Activated CD4-positive, alpha-beta T cell treated with anti-CD3 and anti-CD28 coated beads for 1 hour (primary cell): Measurements from ENCODE around the gene ANXA3.
"Not testable (repeated sequence)": the region's sequence is repeated elsewhere in the genome, so short reads cannot be mapped to it uniquely, and the experiment has no call there.

ENCODE experiments used
- DNase-seq: peaks from one replicate; pipeline ENCODE4 v3.0.0-alpha.2; 2020

The ANXA3 gene

GRCh38 chr4:78581618-78582017, 30.0 kb downstream of the ANXA3 start:
- DNase-seq: no peak

DNA sequence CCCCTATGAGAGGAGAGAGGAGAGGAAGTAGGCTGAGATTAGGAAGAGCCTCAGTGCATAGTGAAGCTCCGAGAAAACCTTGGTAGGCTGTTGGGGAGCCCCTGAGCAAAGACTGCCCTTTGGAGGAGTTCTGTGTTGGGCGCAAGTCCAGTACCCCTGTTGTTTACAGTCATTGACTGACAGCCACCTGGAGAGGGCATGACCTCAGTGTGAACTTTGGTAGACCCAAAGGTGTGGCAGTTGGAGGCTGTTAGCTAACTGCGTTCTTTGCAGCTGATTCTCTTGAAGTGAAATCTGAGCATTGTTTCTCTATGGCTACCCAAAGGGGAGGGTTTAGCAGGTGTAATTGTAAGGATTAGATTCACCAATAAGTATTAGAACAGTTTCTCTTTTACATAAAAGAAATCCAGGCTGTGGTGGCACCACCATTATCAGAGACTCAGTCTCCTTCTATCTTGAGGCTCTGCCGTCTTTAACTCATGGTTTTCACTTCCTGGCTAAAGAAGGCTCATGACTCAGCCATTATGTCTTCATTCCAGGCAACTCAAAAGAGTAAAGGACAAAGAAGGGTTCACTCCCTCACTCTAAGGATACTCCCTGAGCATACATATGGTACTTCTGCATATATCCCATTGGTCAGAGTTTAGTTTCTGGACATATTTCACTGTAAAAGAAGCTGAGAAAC, 33.4 kb downstream of the ANXA3 start:
- no peak for DNase-seq

GRCh38 chr4:78585633-78586032, 34.1 kb downstream of the ANXA3 start:
- DNase-seq: no peak

- no peak for DNase-seq
Observed at GRCh38 chr4:78588894-78589545, 37.5 kb downstream of the ANXA3 start.

GRCh38 chr4:78591404-78591803, 39.8 kb downstream of the ANXA3 start:
- DNase-seq: no peak

- DNase-seq: no peak
Observed at GRCh38 chr4:78592088-78592783, 40.7 kb downstream of the ANXA3 start.

- no peak for DNase-seq
Observed at GRCh38 chr4:78596111-78596742, 44.7 kb downstream of the ANXA3 start.

DNA sequence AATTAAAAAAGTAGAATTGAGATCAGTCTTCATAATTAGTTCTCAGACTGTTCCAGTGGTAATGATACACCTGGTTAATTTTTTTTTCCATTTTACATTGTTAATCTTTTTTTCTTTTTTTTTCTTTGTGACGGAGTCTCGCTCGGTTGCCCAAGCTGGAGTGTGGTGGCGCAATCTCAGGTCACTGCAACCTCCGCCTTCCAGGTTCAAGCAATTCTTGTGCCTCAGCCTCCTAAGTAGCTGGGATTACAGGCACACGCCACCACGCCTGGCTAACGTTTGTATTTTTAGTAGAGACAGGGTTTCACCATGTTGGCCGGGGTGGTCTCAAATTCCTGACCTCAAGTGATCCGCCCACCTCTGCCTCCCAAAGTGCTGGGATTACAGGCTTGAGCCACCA, 46.9 kb downstream of the ANXA3 start:
- not testable (repeated sequence) for DNase-seq

DNA sequence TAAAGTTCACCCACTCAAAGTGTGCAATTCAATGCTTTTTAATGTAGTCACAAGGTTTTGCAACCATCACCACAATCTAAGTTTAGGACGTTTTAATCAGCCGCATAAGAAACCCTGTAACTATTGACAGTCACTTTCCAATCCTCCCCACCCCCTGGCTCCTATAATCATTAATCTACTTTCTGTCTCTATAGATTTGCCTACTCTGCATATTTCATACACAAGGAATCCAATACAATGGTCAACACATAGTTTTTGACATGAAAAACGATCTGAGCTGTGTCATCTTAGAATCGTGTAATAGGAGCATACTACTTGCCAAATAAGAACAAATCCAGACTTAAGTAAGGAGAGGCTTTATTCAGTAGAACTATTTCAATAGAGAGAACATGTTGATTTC, 47.6 kb downstream of the ANXA3 start:
- DNase-seq: no peak

- no peak for DNase-seq
Observed at GRCh38 chr4:78599931-78600375, 48.4 kb downstream of the ANXA3 start.

- DNase-seq: no peak
Observed at GRCh38 chr4:78601013-78601412, 49.4 kb downstream of the ANXA3 start.

DNA sequence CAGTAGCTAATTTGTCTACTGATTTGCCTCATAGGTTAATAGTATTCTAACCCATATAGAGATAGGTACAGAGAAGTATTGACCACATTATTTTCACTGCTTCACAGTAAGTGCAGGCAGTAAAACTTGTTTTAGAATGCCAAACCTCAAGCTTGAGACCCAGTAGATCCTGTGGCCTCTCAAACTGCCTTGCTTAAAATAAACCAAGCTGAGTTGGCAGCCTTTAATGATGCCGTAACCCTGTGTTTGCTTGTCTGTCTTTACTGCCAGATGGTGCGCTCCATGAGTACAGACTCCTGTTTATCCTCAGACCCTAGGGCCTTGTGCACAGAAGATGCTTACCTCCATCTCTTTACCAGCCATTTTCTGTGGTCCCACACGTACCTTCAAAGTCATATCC, 50.8 kb downstream of the ANXA3 start:
- DNase-seq: no peak

GRCh38 chr4:78603384-78603783, 51.8 kb downstream of the ANXA3 start:
- no peak for DNase-seq

GRCh38 chr4:78604988-78605387, 53.4 kb downstream of the ANXA3 start:
- DNase-seq: no peak

DNA sequence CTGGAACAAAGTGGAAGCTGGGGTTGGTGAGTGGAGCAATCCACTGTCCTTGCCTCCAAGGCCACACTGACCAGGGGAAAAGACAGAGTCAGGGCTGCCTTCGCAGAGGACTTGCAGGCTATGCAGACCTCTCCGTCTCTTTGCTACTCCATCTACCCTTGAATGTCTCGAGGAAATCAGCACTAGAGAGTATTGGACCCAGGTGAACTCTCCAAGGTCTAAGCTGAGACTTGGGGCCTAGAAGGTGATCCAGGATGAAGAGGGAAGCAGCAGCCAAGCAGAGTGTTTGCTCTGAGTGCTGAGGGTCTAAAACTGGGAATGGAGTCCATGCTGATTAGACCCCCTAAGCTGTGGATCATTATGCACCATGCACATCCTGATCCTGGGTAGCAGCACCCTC, 54.5 kb downstream of the ANXA3 start:
- DNase-seq: no peak

DNA sequence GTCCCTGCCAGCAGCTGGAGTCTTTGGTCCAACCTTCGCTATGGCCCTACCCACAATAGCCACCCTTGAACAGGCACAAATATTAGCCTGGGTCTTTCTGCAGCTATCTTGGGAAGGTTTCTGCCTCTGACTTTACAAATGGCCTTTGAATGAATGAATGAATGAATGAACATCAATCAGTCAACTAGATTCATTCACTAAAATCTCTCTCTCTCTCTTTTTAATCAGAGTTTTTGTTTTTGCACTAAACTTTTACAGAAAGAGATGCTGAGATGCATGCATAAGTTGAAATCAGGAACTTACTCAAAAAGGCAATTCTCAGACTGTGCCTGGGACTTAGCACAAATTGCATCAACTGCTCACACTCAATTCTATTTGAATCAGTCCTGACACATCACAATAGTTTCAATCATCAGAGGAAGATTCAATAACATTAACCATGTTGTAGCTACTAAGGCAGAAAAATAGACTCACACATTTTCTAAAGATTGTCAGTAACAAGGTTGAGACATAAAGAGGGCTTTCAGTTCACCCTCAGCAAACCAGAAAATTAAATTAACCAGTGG, 55.0 kb downstream of the ANXA3 start:
- no peak for DNase-seq

GRCh38 chr4:78608684-78609083, 57.1 kb downstream of the ANXA3 start:
- DNase-seq: no peak

DNA sequence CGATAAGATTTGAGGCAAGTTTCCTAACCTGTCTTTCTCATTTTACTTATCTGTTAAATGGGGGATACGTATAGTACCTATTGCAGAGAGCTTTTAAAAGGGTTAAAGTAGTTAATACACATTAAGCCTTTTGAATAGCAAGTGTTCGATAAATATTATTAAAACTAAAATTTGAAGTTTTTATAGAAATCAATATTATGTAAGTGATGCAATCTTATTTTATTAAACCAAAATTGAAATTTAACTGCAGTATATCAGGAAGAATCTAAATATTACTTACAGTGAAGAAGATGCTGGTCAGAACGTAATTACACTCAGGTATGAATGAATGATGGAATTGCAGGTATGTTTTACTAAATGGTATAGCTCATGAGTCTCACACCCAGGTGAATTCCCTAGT, 58.0 kb downstream of the ANXA3 start:
- DNase-seq: no peak

- no peak for DNase-seq
Observed at GRCh38 chr4:78610546-78611214, 59.1 kb downstream of the ANXA3 start.

- no peak for DNase-seq
Observed at GRCh38 chr4:78611215-78611558, 59.6 kb downstream of the ANXA3 start.

- no peak for DNase-seq
Observed at GRCh38 chr4:78612398-78613178, 61.0 kb downstream of the ANXA3 start.
